Measurements from ENCODE around the gene ITGB7. TPM values are rescaled to one million over a fixed set of nuclear protein-coding genes. Genes with fewer than 3 reads are reported as not detected.

Gene ITGB7
- 0.35 to 0.84 TPM (median 0.55 TPM) in 5 replicates for total RNA-seq (2022; extraction: Qiagen RNA extraction)

GRCh38 chr12:53207042-53207441 lies at the start of gene ITGB7:
Gene ITGB7 (minus strand): TSS chr12:53207251. CDS start chr12:53200443, 6,808 bp downstream.

GRCh38 chr12:53231921-53232645 lies 25.0 kb upstream of the ITGB7 start, which contains the start of gene RARG:
Gene RARG (minus strand): TSS chr12:53232209. CDS start chr12:53227545, 4,664 bp downstream.

GRCh38 chr12:53180220-53180930 lies 26.7 kb downstream of the ITGB7 start, which contains the start of the genes CSAD and ZNF740:
Gene CSAD (minus strand): TSS chr12:53180925. CDS start chr12:53173470, 7,455 bp downstream.
Gene ZNF740 (plus strand): TSS chr12:53180722. CDS start chr12:53181984, 1,262 bp downstream.

Other genes starting within 250 kb of the ITGB7 start
- gene EIF4B, start 200.8 kb downstream of the ITGB7 start, total RNA-seq (2022; extraction: Qiagen RNA extraction), result 233 to 364 TPM (median 274 TPM) in 5 replicates
- gene TNS2, start 157.2 kb downstream of the ITGB7 start, total RNA-seq (2022; extraction: Qiagen RNA extraction), result 35.6 to 67.7 TPM (median 53.7 TPM) in 5 replicates
- 31.6 to 38.1 TPM (median 36.6 TPM) in 5 replicates for gene SPRYD3, start 127.9 kb downstream of the ITGB7 start, total RNA-seq (2022; extraction: Qiagen RNA extraction)
- 157 to 250 TPM (median 241 TPM) in 5 replicates for gene IGFBP6, start 109.6 kb downstream of the ITGB7 start, total RNA-seq (2022; extraction: Qiagen RNA extraction)
- gene SOAT2, start 103.8 kb downstream of the ITGB7 start, total RNA-seq (2022; extraction: Qiagen RNA extraction), result 0.14 to 0.28 TPM (median 0.23 TPM) in 5 replicates
- 10.9 to 16.1 TPM (median 13.8 TPM) in 5 replicates for gene ZNF740, start 26.5 kb downstream of the ITGB7 start, total RNA-seq (2022; extraction: Qiagen RNA extraction)
- gene CSAD, start 26.3 kb downstream of the ITGB7 start, total RNA-seq (2022; extraction: Qiagen RNA extraction), result 4.4 to 9.9 TPM (median 6.6 TPM) in 5 replicates
- 19.2 to 26.6 TPM (median 24.6 TPM) in 5 replicates for gene RARG, start 25.0 kb upstream of the ITGB7 start, total RNA-seq (2022; extraction: Qiagen RNA extraction)
- gene ESPL1, start 61.0 kb upstream of the ITGB7 start, total RNA-seq (2022; extraction: Qiagen RNA extraction), result 15.5 to 21.8 TPM (median 19.0 TPM) in 5 replicates
- 476 to 584 TPM (median 513 TPM) in 5 replicates for gene PFDN5, start 88.3 kb upstream of the ITGB7 start, total RNA-seq (2022; extraction: Qiagen RNA extraction)
- gene MYG1, start 92.4 kb upstream of the ITGB7 start, total RNA-seq (2022; extraction: Qiagen RNA extraction), result 70.1 to 96.3 TPM (median 90.1 TPM) in 5 replicates
- 69.8 to 82.5 TPM (median 75.9 TPM) in 5 replicates for gene AAAS, start 114.4 kb upstream of the ITGB7 start, total RNA-seq (2022; extraction: Qiagen RNA extraction)
- gene SP7, start 129.1 kb upstream of the ITGB7 start, total RNA-seq (2022; extraction: Qiagen RNA extraction), result 0.09 TPM in 1 of 5 replicates, not detected in the others
- gene SP1, start 172.9 kb upstream of the ITGB7 start, total RNA-seq (2022; extraction: Qiagen RNA extraction), result 18.4 to 25.2 TPM (median 20.4 TPM) in 5 replicates
- gene AMHR2, start 216.6 kb upstream of the ITGB7 start, total RNA-seq (2022; extraction: Qiagen RNA extraction), result 0.67 to 1.8 TPM (median 1.2 TPM) in 5 replicates
- 286 to 362 TPM (median 330 TPM) in 5 replicates for gene PRR13, start 234.5 kb upstream of the ITGB7 start, total RNA-seq (2022; extraction: Qiagen RNA extraction)
- gene PCBP2, start 244.9 kb upstream of the ITGB7 start, total RNA-seq (2022; extraction: Qiagen RNA extraction), result 590 to 639 TPM (median 617 TPM) in 5 replicates

Data from A549 treated with Mapracorat at 1 μM for 4 hours (cell line).